Smooth muscle cell (in vitro differentiated cells): ENCODE measurements around the gene HGS. TPM values are rescaled to one million over a fixed set of nuclear protein-coding genes. Genes with fewer than 3 reads are reported as not detected.

ENCODE experiments used
- DNase-seq: peaks from one replicate; lab custom pipeline; 2025; ENCODE audit not compliant: unreplicated experiment; lab: John Stamatoyannopoulos, UW
- H2AFZ ChIP-seq: fragments of 200-600 bp; sonication (generic); 2 replicates; pipeline ENCODE4 v1.6.0; 2016; ENCODE audit warnings: antibody characterized with exemption, low read depth, mild to moderate bottlenecking
- H3F3A ChIP-seq: fragments of 200-600 bp; sonication (generic); 2 replicates; pipeline ENCODE4 v1.6.0; 2017; ENCODE audit warnings: antibody characterized with exemption, low read depth
- H3K27ac ChIP-seq: fragments of 200-600 bp; sonication (generic); 2 replicates; pipeline ENCODE4 v1.5.1; 2016; ENCODE audit warnings: low read depth, mild to moderate bottlenecking
- H3K27me3 ChIP-seq: fragments of 200-600 bp; sonication (generic); 2 replicates; pipeline ENCODE4 v1.6.1; 2016; ENCODE audit warnings: low read depth, mild to moderate bottlenecking
- H3K36me3 ChIP-seq: fragments of 200-600 bp; sonication (generic); 2 replicates; pipeline ENCODE4 v1.5.1; 2016; ENCODE audit warnings: low read depth
- H3K4me1 ChIP-seq: fragments of 200-600 bp; sonication (generic); 2 replicates; pipeline ENCODE4 v1.5.1; 2016; ENCODE audit warnings: low read depth
- H3K4me2 ChIP-seq: fragments of 200-600 bp; sonication (generic); 2 replicates; pipeline ENCODE4 v1.6.0; 2016; ENCODE audit warnings: mild to moderate bottlenecking
- H3K4me3 ChIP-seq: fragments of 200-600 bp; sonication (generic); 2 replicates; pipeline ENCODE4 v1.5.1; 2016; ENCODE audit warnings: mild to moderate bottlenecking
- H3K79me2 ChIP-seq: fragments of 200-600 bp; sonication (generic); 2 replicates; pipeline ENCODE4 v1.6.0; 2016; ENCODE audit warnings: low read depth, mild to moderate bottlenecking
- H3K9ac ChIP-seq: fragments of 200-600 bp; sonication (generic); 2 replicates; pipeline ENCODE4 v1.6.0; 2016; ENCODE audit warnings: low read depth
- H3K9me3 ChIP-seq: fragments of 200-600 bp; sonication (generic); replicated peaks from 2 replicates; pipeline ENCODE4 v1.5.1; 2016; ENCODE audit warnings: low read depth
- H4K20me1 ChIP-seq: fragments of 200-600 bp; sonication (generic); 2 replicates; pipeline ENCODE4 v1.6.0; 2016; ENCODE audit warnings: low read depth
- WGBS: methylation state at CpG from one replicate; pipeline ENCODE4 v1.1.7; 2016; ENCODE audit warnings: low lambda C conversion rate; 5-methylcytosine and 5-hydroxymethylcytosine counted together
- polyA plus RNA-seq: library from polyadenylated mRNA; unstranded; fragments of >200 nt; fragmentation: Nextera tagmentation; extraction: Ambion mirVana; gene quantifications from 2 replicates; pipeline ENCODE4 v1.2.1, GENCODE V29; 2016
- total RNA-seq: library from RNA; depleted of rRNA; stranded (reverse); fragments of >200 nt; gene quantifications from 2 replicates; pipeline ENCODE4 v1.2.3, GENCODE V29; 2014
- TF ChIP-seq, protein P1 (sequence below): fragments of 200-600 bp; sonication (generic); IDR thresholded peaks from 2 replicates; pipeline ENCODE4 v1.5.1; 2017; ENCODE audit warnings: borderline replicate concordance, mild to moderate bottlenecking, antibody characterized with exemption; ENCODE audit not compliant: insufficient read depth, poor library complexity, severe bottlenecking

Gene HGS
- total and polyA plus RNA-seq, 2 experiments from 2014 or later: 64.9 to 164 TPM

DNA sequence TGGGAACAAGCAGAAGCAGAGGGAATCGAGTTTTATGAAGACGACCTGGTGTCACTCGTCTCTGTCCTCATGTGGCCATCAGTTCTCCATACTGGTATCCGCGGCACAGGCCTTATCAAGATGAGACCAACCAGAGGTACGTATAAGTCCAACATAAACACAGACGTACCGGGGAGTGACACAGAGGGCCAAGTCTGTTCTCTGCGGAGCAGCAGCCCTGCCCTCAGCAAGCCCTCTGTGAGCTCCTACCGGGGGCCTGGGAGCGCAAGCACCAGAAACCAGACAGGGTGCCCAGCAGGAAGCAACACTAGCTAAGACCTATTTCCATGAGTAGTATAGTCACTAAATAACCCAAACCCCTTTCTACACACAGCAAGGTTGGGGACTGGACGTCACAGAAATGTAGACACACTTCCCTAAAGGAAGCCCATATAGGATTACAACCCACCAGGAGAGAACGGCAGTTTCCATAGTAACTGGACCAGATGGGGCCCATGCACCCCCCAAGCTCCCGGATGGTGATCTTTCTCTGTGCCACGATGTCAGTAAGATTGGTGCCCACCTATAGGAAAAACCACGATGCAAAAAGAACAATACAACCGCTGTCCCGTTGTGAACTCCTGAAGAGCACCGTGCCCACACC is 1.1 kb upstream of the HGS start:
- Histone ChIP-seq H3K27me3 (no peaks in the 10 kb centered on the region), H4K20me1 (peaks cover 37% of the 10 kb centered on the region), H3K9me3 (no peaks in the 10 kb centered on the region), H3K4me2 (peak overlapping the region; percentile 97), H3K36me3 (no peaks in the 10 kb centered on the region), H3K27ac (peak overlapping the region; percentile 98), H3K4me3 (peak overlapping the region; percentile 98), H3K79me2 (peaks cover 71% of the 10 kb centered on the region), H3K4me1 (peaks cover 18% of the 10 kb centered on the region), H3F3A (no peaks in the 10 kb centered on the region), H3K9ac (peak overlapping the region; percentile 98), H2AFZ (peak overlapping the region; percentile 91)
- 45% methylated on average over 19 of the region's 19 CpGs for WGBS
- TF ChIP-seq, protein P1, sequence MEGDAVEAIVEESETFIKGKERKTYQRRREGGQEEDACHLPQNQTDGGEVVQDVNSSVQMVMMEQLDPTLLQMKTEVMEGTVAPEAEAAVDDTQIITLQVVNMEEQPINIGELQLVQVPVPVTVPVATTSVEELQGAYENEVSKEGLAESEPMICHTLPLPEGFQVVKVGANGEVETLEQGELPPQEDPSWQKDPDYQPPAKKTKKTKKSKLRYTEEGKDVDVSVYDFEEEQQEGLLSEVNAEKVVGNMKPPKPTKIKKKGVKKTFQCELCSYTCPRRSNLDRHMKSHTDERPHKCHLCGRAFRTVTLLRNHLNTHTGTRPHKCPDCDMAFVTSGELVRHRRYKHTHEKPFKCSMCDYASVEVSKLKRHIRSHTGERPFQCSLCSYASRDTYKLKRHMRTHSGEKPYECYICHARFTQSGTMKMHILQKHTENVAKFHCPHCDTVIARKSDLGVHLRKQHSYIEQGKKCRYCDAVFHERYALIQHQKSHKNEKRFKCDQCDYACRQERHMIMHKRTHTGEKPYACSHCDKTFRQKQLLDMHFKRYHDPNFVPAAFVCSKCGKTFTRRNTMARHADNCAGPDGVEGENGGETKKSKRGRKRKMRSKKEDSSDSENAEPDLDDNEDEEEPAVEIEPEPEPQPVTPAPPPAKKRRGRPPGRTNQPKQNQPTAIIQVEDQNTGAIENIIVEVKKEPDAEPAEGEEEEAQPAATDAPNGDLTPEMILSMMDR: no peak
- DNase-seq: no peak

- Histone ChIP-seq H4K20me1 (peaks cover 42% of the 10 kb centered on the region), H3K27me3 (no peaks in the 10 kb centered on the region), H3K9me3 (no peaks in the 10 kb centered on the region), H3K4me2 (peak overlapping the region; percentile 97), H2AFZ (peak overlapping the region; percentile 91), H3K27ac (peak overlapping the region; percentile 98), H3K9ac (peak overlapping the region; percentile 98), H3F3A (no peaks in the 10 kb centered on the region), H3K79me2 (peaks cover 76% of the 10 kb centered on the region), H3K36me3 (no peaks in the 10 kb centered on the region), H3K4me3 (peak overlapping the region; percentile 98), H3K4me1 (peaks cover 18% of the 10 kb centered on the region)
- 2% methylated on average over 36 of the region's 37 CpGs for WGBS
- TF ChIP-seq, protein P1: no peak
- no peak for DNase-seq
These were observed 615 bp upstream of the HGS start for GRCh38 chr17:81683208-81683583.

DNA sequence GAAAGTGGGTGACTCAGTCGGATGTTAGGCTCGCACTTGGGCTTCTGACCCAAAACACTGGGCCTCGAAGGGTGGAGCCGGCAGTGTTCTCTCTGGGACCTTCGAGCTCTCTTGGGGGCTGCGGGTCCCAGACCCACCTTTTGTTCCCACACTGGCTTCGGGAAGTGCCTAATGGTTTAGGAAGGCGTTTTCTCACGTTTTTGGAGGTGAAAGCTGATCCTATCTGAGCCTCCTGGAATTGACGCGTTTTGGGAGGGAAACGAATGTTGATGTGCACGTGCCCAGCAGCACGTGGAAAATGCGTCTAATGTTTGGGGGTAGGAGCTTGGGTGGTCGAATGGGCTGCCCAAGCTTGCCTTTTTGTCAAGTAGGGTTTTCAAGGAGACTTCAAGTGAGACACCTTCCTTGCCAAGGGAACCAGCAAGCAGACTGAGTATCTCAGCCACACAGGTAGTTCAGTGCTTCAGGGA is 666 bp downstream of the HGS start:
- Histone ChIP-seq H3K9ac (peak overlapping the region; percentile 99), H3K27ac (peak overlapping the region; percentile 98), H3K36me3 (no peaks in the 10 kb centered on the region), H2AFZ (no peak overlapping the region), H3K4me1 (peaks cover 18% of the 10 kb centered on the region), H3K27me3 (no peaks in the 10 kb centered on the region), H3K79me2 (peaks cover 88% of the 10 kb centered on the region), H3K4me3 (peak overlapping the region; percentile 98), H3K4me2 (peak overlapping the region; percentile 95), H3K9me3 (no peaks in the 10 kb centered on the region), H4K20me1 (peaks cover 55% of the 10 kb centered on the region), H3F3A (no peaks in the 10 kb centered on the region)
- TF ChIP-seq, protein P1: no peak
- 16% methylated on average over 16 of the region's 16 CpGs for WGBS
- DNase-seq: no peak

GRCh38 chr17:81685108-81685507 is 1.3 kb downstream of the HGS start:
- H3K4me3 ChIP-seq: peak overlapping the region; percentile 98
- H3F3A ChIP-seq: no peaks in the 10 kb centered on the region
- H4K20me1 ChIP-seq: peaks cover 61% of the 10 kb centered on the region
- H3K27me3 ChIP-seq: no peaks in the 10 kb centered on the region
- H3K27ac ChIP-seq: peak overlapping the region; percentile 98
- H3K4me1 ChIP-seq: peaks cover 18% of the 10 kb centered on the region
- no peak for DNase-seq
- H3K36me3 ChIP-seq: no peaks in the 10 kb centered on the region
- H3K9ac ChIP-seq: peak overlapping the region; percentile 99
- peaks cover 88% of the 10 kb centered on the region for H3K79me2 ChIP-seq
- H3K4me2 ChIP-seq: peak overlapping the region; percentile 95
- TF ChIP-seq, protein P1: no peak
- no peak overlapping the region for H2AFZ ChIP-seq
- H3K9me3 ChIP-seq: no peaks in the 10 kb centered on the region
- WGBS: 47% methylated on average over 12 of the region's 12 CpGs
